Measurements from ENCODE around the gene LETM1.

GRCh38 chr4:1836650-1837049 lies 19.3 kb downstream of the LETM1 start:
- TF ChIP-seq EZH2 (IDR thresholded peaks at IDR 0.05) (no peak), POLR2AphosphoS5 (IDR thresholded peaks at IDR 0.05; ENCODE audit: borderline replicate concordance, low read depth, low read length) (no peak)

Data from SK-N-MC (cell line).